ENCODE results near the gene TECPR1.
"Not testable (repeated sequence)": the region's sequence is repeated elsewhere in the genome, so short reads cannot be mapped to it uniquely, and the experiment has no call there.

The TECPR1 gene

GRCh38 chr7:98224701-98225181 is 27.3 kb downstream of the TECPR1 start:
- no peak for DNase-seq (ENCODE audit: low spot score)

DNA sequence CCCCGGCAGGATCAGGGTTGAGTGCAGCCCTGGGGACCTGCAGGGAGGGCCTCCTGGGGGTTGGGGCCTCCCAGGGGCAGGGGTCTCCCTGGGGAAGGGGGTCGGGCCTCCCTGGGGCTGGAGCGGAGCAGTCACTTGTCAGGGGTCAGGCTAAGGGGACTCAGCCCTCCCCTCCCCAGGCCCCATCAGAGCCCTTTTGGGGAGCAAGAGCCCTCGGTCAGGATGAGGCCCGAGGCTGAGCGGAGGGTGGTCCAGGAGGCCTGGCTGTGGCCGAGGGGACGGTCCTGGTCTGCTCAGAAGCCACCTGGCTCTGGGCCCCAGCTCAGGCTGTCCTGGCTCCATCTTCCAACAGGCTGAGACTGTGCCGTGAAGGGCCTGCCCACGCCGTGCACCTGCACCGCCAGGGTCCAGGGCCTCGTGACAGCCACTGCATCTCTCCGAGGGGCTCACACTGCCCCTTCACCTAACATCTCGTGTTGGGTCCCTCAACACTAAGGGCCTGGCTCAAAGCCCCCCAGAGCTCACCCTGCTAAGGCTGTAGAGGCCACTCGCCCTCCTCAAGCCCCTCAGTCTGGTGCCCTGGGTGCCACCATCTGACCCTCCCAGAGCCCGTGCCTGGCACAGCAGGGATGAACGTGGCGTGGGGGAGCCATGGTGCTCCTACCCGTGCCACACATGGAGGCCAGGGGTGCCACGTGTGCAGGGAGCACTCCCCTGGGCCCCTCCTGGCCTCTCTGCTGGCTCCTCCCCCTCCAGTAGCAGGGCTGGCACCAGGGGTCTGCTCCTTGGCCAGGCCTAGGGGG is 27.9 kb downstream of the TECPR1 start:
- DNase-seq (ENCODE audit: low spot score): no peak

DNA sequence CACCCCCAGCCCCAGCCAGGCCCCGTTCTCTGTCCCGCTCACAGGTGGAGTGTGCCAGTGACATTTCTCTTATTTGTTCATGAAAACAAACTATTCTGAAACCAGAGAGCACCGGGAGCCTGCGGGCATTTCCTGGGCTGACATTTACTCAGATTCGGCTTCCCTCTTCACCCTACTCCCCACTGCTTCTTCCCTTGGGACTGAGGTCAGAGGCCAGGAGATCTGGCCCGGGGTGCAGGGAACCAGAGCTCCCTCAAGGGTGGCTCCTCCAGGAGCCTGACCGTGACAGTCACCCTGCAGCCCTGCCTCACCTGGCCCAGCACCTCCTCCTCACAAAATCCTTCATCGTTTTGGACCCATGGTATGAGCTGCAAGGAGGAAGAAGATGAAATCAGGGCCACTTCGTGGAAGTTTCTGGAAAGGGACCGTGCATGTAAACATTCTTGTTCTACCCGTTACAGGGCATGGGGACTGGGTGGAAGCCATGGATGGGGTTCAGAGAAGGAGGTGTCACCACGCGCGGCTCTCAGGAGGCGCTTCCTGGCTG is 28.6 kb downstream of the TECPR1 start:
- no peak for DNase-seq (ENCODE audit: low spot score)

GRCh38 chr7:98222533-98223195 is 29.4 kb downstream of the TECPR1 start:
- DNase-seq (ENCODE audit: low spot score): no peak

GRCh38 chr7:98221611-98222532 is 30.2 kb downstream of the TECPR1 start:
- DNase-seq (ENCODE audit: low spot score): no peak

DNA sequence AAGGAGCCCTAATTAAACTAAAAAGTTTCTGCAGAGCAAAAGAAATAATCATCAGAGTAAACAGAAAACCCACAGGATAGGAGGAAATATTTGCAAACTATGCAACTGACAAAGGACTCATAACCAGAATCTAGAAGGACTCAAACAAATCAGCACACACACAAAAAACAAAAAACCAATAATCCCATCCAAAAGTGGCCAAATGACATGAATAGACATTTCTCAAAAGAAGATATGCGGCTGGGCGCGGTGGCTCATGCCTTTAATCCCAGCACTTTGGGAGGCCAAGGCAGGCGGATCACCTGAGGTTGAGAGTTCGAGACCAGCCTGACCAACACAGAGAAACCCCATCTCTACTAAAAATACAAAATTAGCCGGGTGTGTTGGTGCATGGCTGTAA is 32.6 kb downstream of the TECPR1 start:
- DNase-seq (ENCODE audit: low spot score): not testable (repeated sequence)

DNA sequence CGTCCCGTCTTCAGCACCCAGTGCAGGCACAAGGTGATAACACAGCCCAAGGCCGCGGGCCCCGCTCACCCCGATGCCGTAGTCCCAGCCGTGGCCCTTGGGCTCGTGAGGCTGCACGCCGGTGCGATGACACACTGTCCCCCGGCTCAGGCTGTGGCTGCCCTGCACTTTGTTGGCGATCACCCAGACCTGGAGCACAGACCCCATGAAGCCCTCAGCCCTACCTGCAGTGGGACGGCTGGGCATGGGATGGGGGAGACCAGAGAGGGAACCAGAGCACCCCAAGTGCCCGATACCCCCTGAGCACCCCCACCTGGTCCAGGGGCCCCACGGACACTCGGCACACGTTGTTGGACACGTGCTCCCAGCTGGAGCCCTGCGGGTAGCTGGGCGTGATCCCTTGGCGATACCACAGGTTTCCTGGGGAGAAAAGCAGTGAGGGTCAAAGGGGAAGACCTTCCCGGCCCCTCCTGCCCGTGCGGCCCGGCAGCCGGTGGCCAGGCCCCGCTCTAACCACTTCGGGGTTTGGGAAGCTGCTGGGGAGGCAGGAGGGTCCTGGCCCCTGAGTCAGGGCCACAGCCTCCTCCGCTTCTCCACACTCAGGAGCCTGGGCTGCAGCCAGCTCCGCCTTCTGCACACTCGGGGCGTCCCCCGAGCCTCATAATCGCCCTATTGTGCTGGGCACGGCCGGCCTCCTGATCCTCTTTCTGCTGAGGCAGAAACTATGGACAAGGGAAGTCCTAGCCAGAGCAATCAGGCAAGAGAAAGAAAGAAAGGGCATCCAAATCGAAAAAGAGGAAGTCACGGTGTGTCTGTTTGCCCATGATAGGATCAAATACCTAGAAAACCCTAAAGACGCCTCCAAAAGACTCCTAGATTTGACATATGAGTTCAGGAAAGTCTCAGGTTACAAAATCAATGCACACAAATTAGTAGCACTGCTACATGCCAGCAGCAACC is 34.1 kb downstream of the TECPR1 start:
- DNase-seq (ENCODE audit: low spot score): no peak

GRCh38 chr7:98216941-98217622 is 35.0 kb downstream of the TECPR1 start:
- DNase-seq (ENCODE audit: low spot score): no peak

DNA sequence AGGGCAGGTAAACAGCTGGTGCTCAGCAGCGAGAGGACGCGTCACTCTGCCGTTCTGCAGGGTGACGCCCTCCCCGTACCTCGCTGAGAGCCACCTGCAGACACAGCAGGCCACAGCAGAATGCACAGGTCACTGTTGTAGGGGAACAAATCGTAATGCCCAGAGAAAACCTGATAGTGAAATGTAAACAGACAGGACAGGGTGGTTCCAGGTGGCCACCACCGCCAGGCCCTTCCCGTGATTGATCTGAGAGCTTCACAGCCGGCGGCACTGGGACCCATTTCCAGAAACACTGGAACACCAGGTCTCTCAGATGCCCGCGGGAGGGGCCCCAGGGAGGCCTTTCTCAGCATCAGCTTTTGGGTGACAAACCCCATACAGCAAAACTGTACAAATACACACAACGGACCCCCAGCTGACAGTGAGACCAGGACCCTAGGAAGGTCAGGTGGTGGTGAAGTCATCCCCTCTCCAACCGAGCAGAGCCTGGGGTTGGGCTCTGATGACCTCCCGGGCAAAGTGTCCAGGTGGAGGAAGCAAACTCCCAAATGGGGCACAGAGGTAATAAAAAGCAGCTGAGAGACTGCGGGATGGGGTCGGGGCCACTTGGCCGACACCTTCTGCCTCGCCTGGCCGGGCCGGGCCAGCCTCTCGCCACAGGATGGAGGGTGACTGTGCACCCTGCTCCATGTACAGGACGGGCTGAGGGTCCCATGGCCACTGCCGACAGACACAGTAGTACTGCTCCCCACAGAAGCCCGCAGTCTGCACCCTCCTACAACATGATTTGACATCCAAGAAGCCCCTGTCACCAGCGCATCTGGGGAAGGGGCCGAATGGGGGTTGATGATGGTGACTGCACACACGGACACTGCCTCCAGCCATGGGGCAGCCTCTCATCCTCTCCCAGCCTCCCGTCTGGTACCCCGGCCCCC is 36.2 kb downstream of the TECPR1 start:
- no peak for DNase-seq (ENCODE audit: low spot score)

DNA sequence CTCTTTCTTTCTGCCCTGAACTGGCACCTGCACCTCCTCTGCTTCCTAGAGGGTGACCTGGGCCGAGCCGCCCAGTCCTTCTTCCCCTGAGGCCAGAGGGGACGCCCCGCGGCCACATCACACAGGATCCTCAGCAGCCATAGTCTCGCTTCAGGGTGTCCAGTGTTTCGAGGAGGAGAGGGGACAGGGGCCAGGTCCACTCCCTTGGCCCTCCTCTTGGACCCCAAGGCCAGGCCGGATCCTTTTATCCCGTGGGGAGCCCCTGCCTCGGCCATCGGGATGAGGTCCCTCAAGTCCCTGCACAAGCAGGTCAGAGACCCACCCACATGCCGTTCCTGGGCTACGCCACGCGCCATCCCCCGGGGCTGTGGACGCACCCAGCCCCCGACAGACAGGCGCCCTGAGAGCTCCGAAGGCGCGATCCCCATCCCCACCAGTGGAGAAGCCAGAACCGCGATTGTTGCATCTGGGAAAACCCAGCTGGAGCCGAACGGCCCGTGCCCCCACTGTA is 37.2 kb downstream of the TECPR1 start:
- no peak for DNase-seq (ENCODE audit: low spot score)

GRCh38 chr7:98213888-98214810 is 37.9 kb downstream of the TECPR1 start:
- DNase-seq (ENCODE audit: low spot score): no peak

DNA sequence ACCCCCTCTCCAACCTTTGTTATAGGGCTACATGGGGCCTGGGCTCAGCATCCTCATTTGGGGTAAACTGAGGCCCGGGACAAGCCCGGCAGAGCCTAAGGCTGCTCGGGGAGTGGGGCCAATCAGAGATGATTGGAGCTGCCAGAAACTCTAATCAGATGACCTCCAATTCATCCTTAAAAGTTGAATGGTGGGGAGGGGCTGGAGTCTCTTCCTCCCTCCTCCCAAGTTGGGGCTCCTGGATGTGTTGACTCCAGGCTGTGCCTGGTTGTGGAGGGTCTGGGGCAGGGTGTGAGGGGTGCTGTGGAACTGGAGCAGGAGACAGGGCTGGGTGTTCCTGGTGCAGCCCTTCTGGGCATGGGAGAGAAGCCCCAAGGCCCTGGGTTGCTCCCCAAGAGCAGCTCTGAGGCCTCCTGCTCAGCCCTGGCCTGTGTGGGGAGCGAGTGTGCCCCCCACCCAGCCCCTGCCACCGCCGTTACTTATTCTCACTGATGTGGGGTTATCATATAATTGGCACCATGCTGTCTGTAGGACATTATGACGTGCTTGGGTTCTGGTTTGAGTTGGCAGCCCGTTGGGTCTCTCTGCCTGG is 38.6 kb downstream of the TECPR1 start:
- DNase-seq (ENCODE audit: low spot score): no peak

GRCh38 chr7:98212532-98213041 is 39.4 kb downstream of the TECPR1 start:
- DNase-seq (ENCODE audit: low spot score): no peak

DNA sequence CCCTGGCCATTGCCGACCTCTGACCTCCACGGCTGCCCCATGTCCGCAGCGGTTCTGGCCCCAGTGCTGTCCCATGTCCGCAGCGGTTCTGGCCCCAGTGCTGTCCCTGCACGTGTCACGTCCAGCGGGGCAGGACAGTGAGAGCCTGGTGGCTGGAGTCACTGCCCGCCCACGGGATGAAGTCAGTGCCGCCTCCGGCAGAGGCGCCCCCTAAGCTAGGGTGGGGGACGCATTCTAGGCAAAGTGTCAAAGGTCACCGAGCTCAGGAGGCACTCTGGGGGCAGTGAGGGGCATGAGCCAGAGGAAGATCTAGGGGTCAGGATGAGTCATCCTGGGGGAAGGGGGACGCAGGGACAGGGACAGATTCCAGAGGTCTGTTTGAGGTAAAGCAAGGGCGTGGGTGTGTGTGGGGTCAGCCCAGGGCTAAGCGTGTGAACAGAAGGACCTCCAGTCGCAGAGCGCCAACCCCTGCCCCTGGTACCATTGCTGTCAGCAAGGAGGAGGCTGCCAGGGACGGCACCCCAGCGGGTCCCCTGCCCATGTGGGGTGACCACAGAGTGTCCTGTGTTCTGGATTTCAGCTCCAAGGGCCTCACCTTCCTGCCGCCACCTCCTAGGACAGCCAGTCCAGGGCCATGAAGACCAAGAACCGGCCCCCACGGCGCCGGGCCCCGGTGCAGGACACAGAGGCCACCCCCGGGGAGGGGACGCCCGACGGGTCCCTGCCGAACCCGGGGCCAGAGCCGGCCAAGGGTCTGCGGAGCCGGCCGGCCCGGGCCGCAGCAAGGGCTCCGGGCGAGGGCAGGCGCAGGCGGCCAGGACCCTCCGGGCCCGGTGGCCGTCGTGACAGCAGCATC is 40.1 kb downstream of the TECPR1 start:
- no peak for DNase-seq (ENCODE audit: low spot score)

- DNase-seq (ENCODE audit: low spot score): peak; percentile 57
Observed at GRCh38 chr7:98211221-98211675, 40.8 kb downstream of the TECPR1 start, which contains the start of gene BHLHA15. BHLHA15 (plus strand) TSS chr7:98211439; CDS start chr7:98212310, 871 bp downstream.

Data from AG20443 (cell line).